AG09309 (cell line): Measurements from ENCODE around the gene SPNS2.

ENCODE experiments used
- DNase-seq: peaks from one replicate; pipeline ENCODE4 v3.0.0-alpha.2; 2010; ENCODE audit warnings: low read depth
- H3K4me3 ChIP-seq: 2 replicates; pipeline ENCODE4 v1.5.1; 2011; ENCODE audit warnings: mild to moderate bottlenecking, low read depth, low read length, moderate library complexity; ENCODE audit not compliant: control insufficient read depth
- TF ChIP-seq, protein P1 (sequence below): IDR thresholded peaks from 2 replicates; pipeline ENCODE4 v1.5.1; 2011; ENCODE audit warnings: mild to moderate bottlenecking, low read depth, low read length, inconsistent platforms; ENCODE audit not compliant: insufficient read depth, control insufficient read depth; ENCODE audit errors: missing control alignments

Gene SPNS2

GRCh38 chr17:4542003-4542725 lies 43.5 kb downstream of the SPNS2 start:
- no peak for DNase-seq
- H3K4me3 ChIP-seq: no peak overlapping the region
- TF ChIP-seq, protein P1, sequence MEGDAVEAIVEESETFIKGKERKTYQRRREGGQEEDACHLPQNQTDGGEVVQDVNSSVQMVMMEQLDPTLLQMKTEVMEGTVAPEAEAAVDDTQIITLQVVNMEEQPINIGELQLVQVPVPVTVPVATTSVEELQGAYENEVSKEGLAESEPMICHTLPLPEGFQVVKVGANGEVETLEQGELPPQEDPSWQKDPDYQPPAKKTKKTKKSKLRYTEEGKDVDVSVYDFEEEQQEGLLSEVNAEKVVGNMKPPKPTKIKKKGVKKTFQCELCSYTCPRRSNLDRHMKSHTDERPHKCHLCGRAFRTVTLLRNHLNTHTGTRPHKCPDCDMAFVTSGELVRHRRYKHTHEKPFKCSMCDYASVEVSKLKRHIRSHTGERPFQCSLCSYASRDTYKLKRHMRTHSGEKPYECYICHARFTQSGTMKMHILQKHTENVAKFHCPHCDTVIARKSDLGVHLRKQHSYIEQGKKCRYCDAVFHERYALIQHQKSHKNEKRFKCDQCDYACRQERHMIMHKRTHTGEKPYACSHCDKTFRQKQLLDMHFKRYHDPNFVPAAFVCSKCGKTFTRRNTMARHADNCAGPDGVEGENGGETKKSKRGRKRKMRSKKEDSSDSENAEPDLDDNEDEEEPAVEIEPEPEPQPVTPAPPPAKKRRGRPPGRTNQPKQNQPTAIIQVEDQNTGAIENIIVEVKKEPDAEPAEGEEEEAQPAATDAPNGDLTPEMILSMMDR: no peak

GRCh38 chr17:4542726-4543191 lies 44.1 kb downstream of the SPNS2 start:
- TF ChIP-seq, protein P1: no peak
- H3K4me3 ChIP-seq: no peak overlapping the region
- DNase-seq: no peak

DNA sequence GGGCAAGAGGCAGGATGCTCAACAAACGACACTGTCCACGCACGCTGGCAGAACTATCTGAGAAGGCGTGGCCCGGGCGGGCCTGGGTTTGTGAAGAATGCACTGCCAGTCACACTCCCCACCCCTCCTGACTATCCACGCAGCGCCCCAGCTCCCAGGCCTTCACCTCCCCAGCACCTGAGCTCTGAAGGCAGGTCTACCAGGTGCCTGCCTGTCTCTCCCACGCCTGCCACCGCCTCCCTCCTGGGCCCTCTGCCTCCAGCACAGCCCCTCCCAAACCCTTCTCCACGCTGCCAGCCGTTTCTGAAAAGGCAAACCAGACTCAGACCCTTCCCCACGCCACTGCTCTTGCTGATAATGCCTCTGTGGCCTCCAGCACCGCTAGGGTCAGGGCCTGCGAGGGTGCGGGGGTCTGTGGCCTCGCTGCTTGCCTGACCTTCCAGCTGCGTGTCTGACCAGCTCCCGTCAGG lies 44.9 kb downstream of the SPNS2 start:
- no peak overlapping the region for H3K4me3 ChIP-seq
- TF ChIP-seq, protein P1: no peak
- DNase-seq: no peak

DNA sequence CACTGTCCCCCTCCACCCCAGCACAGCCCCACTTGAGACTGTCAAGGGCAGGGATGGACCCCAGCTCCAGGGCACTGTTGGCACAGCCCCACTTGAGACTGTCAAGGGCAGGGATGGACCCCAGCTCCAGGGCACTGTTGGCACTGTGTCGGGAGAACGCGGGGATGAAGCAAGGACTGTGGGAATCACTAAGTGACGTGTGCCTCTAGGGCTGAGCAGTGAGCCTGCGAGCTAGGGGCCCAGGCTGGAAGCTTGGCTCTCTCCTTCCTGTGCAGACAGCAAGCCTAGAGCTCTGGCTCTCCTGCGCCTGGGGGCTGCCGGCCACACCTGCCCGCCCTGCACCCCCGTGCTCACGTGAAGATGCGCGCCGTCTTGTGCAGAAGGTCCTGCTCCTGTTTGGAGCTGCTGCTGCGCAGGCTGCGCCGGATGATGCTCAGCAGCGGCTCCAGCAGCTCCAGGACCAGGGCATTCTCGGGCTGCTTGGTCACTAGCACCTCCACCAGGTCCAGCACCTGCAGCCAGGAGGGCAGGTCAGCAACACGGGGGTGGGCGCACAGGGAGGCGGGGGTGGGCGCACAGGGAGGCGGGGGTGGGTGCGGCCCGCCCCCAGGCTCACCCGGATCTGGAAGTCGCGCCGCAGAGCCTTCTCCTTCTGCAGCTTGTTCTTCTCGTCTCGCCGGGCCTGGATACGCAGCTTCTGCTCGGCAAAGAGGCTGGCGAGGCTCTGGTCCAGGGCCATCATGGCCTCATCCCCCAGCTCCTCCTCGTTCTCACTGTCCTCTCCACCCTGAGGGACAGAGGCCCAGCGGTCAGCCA lies 45.7 kb downstream of the SPNS2 start:
- DNase-seq: no peak
- TF ChIP-seq, protein P1: no peak
- no peak overlapping the region for H3K4me3 ChIP-seq

- TF ChIP-seq, protein P1: no peak
- H3K4me3 ChIP-seq: no peak overlapping the region
- DNase-seq: no peak
Observed at GRCh38 chr17:4544951-4545216, 46.2 kb downstream of the SPNS2 start.

- no peak overlapping the region for H3K4me3 ChIP-seq
- TF ChIP-seq, protein P1: no peak
- DNase-seq: no peak
Observed at GRCh38 chr17:4545217-4545951, 46.7 kb downstream of the SPNS2 start.
